ENCODE results near the gene MIS18BP1. TPM values are rescaled to one million over a fixed set of nuclear protein-coding genes. Genes with fewer than 3 reads are reported as not detected.

MIS18BP1 gene
- total and polyA plus RNA-seq, 4 donors: 3.6 to 39.9 (median 13.5) TPM

DNA sequence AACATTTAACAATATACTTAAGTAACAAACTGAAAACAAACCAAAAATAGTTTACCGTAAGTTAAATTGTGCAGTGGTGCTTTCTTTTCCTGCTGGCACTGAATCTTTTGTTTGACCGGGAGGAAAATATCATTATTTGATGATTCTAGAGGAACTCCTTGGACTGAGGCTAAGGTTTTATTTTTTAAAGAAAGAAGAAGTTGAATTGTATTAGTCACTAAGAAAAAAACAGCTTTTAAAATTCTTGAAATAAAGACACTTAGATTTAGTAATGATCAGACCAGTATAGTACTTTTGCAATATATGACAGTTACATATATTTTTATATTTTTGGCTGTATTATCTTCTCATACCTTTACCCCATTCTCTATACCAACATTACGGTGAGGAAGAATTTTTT lies 10.3 kb downstream of the MIS18BP1 start:
- Histone ChIP-seq H3K4me3 (ENCODE audit: low read depth in 1 of 3, low read length in 3 of 3) (no peak overlapping the region), H3K27ac (ENCODE audit: low read depth in 1 of 2, low read length in 2 of 2) (no peak overlapping the region), H3K9me3 (ENCODE audit: control insufficient read depth in 4 of 4, low read length in 3 of 4) (no peaks in the 10 kb centered on the region), H3K27me3 (ENCODE audit: control insufficient read depth in 4 of 4, insufficient read depth in 4 of 4, low read length in 3 of 4) (no peaks in the 10 kb centered on the region), H3K4me1 (ENCODE audit: control insufficient read depth in 4 of 4, insufficient read depth in 4 of 4, low read length in 3 of 4) (no peaks in the 10 kb centered on the region), H3K36me3 (ENCODE audit: control insufficient read depth in 4 of 4, insufficient read depth in 3 of 4, low read depth in 1 of 4, low read length in 3 of 4) (no peaks in the 10 kb centered on the region), H3K9ac (ENCODE audit: low read depth in 1 of 2, low read length in 2 of 2) (no peak overlapping the region)
- TF ChIP-seq NR2F2 (IDR thresholded peaks at IDR 0.05) (no peak), GABPA (IDR thresholded peaks at IDR 0.05 in 1 of 2, conservative IDR thresholded peaks at IDR 0.05 in 1 of 2) (no peak), TAF1 (conservative IDR thresholded peaks at IDR 0.05) (no peak)
- TF ChIP-seq, protein P1, sequence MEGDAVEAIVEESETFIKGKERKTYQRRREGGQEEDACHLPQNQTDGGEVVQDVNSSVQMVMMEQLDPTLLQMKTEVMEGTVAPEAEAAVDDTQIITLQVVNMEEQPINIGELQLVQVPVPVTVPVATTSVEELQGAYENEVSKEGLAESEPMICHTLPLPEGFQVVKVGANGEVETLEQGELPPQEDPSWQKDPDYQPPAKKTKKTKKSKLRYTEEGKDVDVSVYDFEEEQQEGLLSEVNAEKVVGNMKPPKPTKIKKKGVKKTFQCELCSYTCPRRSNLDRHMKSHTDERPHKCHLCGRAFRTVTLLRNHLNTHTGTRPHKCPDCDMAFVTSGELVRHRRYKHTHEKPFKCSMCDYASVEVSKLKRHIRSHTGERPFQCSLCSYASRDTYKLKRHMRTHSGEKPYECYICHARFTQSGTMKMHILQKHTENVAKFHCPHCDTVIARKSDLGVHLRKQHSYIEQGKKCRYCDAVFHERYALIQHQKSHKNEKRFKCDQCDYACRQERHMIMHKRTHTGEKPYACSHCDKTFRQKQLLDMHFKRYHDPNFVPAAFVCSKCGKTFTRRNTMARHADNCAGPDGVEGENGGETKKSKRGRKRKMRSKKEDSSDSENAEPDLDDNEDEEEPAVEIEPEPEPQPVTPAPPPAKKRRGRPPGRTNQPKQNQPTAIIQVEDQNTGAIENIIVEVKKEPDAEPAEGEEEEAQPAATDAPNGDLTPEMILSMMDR (IDR thresholded peaks at IDR 0.05; ENCODE audit: low read depth, low read length, missing input control): no peak
- no peak for DNase-seq (ENCODE audit: low spot score)
- WGBS: 83% methylated on average over 3 of the region's 3 CpGs

- WGBS: 86% methylated on average over 2 of the region's 2 CpGs
- H3K36me3 ChIP-seq (ENCODE audit: control insufficient read depth in 4 of 4, insufficient read depth in 3 of 4, low read depth in 1 of 4, low read length in 3 of 4): peaks cover 0 to 4% (median under 1%) of the 10 kb centered on the region in 4 donors
- H3K4me3 ChIP-seq (ENCODE audit: low read depth in 1 of 3, low read length in 3 of 3): no peak overlapping the region
- H3K27me3 ChIP-seq (ENCODE audit: control insufficient read depth in 4 of 4, insufficient read depth in 4 of 4, low read length in 3 of 4): no peaks in the 10 kb centered on the region
- no peaks in the 10 kb centered on the region for H3K4me1 ChIP-seq (ENCODE audit: control insufficient read depth in 4 of 4, insufficient read depth in 4 of 4, low read length in 3 of 4)
- no peak overlapping the region for H3K27ac ChIP-seq (ENCODE audit: low read depth in 1 of 2, low read length in 2 of 2)
- TF ChIP-seq REST (IDR thresholded peaks at IDR 0.05) (no peak), HNF4G (IDR thresholded peaks at IDR 0.05) (no peak), RAD21 (IDR thresholded peaks at IDR 0.05) (no peak), HNF4A (conservative IDR thresholded peaks at IDR 0.05) (no peak), TAF1 (conservative IDR thresholded peaks at IDR 0.05) (no peak)
- TF ChIP-seq, protein P2, sequence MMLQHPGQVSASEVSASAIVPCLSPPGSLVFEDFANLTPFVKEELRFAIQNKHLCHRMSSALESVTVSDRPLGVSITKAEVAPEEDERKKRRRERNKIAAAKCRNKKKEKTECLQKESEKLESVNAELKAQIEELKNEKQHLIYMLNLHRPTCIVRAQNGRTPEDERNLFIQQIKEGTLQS (IDR thresholded peaks at IDR 0.05): no peak
- DNase-seq (ENCODE audit: low spot score): no peak
- H3K9me3 ChIP-seq (ENCODE audit: control insufficient read depth in 4 of 4, low read length in 3 of 4): no peaks in the 10 kb centered on the region
- no peak overlapping the region for H3K9ac ChIP-seq (ENCODE audit: low read depth in 1 of 2, low read length in 2 of 2)
Observed at GRCh38 chr14:45238988-45239387, 14.0 kb downstream of the MIS18BP1 start.

DNA sequence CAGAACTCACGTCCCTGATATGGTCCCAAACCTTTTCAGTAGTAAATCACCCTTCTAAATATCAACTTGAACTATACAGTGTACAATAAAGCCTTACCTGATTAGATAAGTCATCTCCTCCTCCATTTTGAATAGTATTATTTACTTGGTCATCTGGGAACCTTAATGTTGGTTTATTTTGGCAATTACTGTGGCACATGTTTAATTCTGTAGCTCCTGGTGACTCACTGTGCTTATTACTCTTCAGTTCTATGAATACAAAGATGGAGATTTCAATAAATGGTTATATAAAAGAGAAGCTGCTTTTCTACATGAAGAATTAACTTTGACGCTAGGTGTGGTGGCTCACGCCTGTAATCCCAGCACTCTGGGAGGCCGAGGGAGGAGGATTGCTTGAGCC lies 25.4 kb downstream of the MIS18BP1 start:
- DNase-seq (ENCODE audit: low spot score): no peak
- TF ChIP-seq SP1 (IDR thresholded peaks at IDR 0.05): no peak
- TF ChIP-seq EGR1 (IDR thresholded peaks at IDR 0.05; ENCODE audit: low read depth in 2 of 2): no peak
- no peak for TF ChIP-seq REST (IDR thresholded peaks at IDR 0.05)
- TF ChIP-seq, protein P1 (IDR thresholded peaks at IDR 0.05; ENCODE audit: low read depth, low read length, missing input control): no peak
- no peak for TF ChIP-seq NR2F2 (IDR thresholded peaks at IDR 0.05)
- TF ChIP-seq FOXA2 (IDR thresholded peaks at IDR 0.05): no peak
- TF ChIP-seq FOXA1 (IDR thresholded peaks at IDR 0.05): no peak
- TF ChIP-seq HNF4G (IDR thresholded peaks at IDR 0.05): no peak
- no peak for TF ChIP-seq YY1 (IDR thresholded peaks at IDR 0.05)
- TF ChIP-seq GABPA (IDR thresholded peaks at IDR 0.05 in 1 of 2, conservative IDR thresholded peaks at IDR 0.05 in 1 of 2): no peak
- H3K9ac ChIP-seq (ENCODE audit: low read depth in 1 of 2, low read length in 2 of 2): no peak overlapping the region
- no peaks in the 10 kb centered on the region for H3K9me3 ChIP-seq (ENCODE audit: control insufficient read depth in 4 of 4, low read length in 3 of 4)
- no peaks in the 10 kb centered on the region for H3K27me3 ChIP-seq (ENCODE audit: control insufficient read depth in 4 of 4, insufficient read depth in 4 of 4, low read length in 3 of 4)
- H3K4me1 ChIP-seq (ENCODE audit: control insufficient read depth in 4 of 4, insufficient read depth in 4 of 4, low read length in 3 of 4): no peaks in the 10 kb centered on the region
- no peak overlapping the region for H3K4me3 ChIP-seq (ENCODE audit: low read depth in 1 of 3, low read length in 3 of 3)
- 98% methylated on average over 4 of the region's 4 CpGs for WGBS
- no peak overlapping the region for H3K27ac ChIP-seq (ENCODE audit: low read depth in 1 of 2, low read length in 2 of 2)
- peaks cover 3 to 14% (median 6%) of the 10 kb centered on the region in 4 donors for H3K36me3 ChIP-seq (ENCODE audit: control insufficient read depth in 4 of 4, insufficient read depth in 3 of 4, low read depth in 1 of 4, low read length in 3 of 4)

All from liver (tissue), 9 donors.